ENCODE results near the gene CORO7.

DNA sequence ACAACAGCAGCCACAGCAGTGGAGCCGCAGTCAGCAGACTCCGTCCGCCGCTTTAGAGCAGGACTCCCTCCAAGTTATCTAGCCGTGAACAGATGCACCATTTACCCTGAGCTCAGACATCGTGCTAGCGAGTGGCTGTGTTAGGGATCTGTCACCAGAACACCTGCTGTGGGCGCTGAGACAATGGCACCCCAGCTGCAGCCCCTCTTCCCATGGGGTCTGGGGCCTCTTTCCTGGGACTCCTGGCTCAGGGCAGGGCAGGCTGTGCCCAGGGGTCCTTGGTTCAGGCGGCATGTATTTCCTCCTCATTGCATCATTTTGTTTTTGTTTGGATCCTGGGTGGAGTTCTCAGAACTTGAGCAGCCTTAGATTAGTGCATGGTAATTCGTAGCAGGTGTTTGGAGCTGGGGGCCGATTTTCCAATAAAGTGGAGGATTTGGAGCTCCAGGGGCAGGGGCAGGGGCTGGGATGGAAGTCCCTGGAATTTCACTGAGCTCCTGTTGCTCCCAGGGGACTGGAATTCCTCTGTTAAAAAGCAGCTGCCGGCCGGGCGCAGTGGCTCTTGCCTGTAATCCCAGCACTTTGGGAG, 34.6 kb upstream of the CORO7 start:
- TF ChIP-seq CTCF (IDR thresholded peaks at IDR 0.05) (no peak), POLR2A (IDR thresholded peaks at IDR 0.05) (no peak)

Data from transverse colon (tissue), 3 donors.